Measurements from ENCODE around the gene AMDHD1. TPM values are rescaled to one million over a fixed set of nuclear protein-coding genes. Genes with fewer than 3 reads are reported as not detected.
"Not testable (repeated sequence)": the region's sequence is repeated elsewhere in the genome, so short reads cannot be mapped to it uniquely, and the experiment has no call there.

AMDHD1 gene
- total RNA-seq, 1 donor from 2014 or later: 0.38 TPM

- no peak for DNase-seq (ENCODE audit: low spot score)
- intact Hi-C loops (cut with DNase I): no loop called here
Measured at GRCh38 chr12:95962222-95962621, 19.1 kb downstream of the AMDHD1 start.

- DNase-seq (ENCODE audit: low spot score): no peak
- intact Hi-C loops (cut with DNase I): no loop called here
Measured at GRCh38 chr12:95963096-95963495, 20.0 kb downstream of the AMDHD1 start.

GRCh38 chr12:95966287-95966870, 23.2 kb downstream of the AMDHD1 start:
- no peak for DNase-seq (ENCODE audit: low spot score)
- intact Hi-C loops (cut with DNase I): no loop called here

- intact Hi-C loops (cut with DNase I): no loop called here
- no peak for DNase-seq (ENCODE audit: low spot score)
Measured at GRCh38 chr12:95967301-95967700, 24.2 kb downstream of the AMDHD1 start.

GRCh38 chr12:95969116-95969515, 26.0 kb downstream of the AMDHD1 start:
- DNase-seq (ENCODE audit: low spot score); intact Hi-C loops (cut with DNase I): not testable (repeated sequence)

GRCh38 chr12:95970905-95971304, 27.8 kb downstream of the AMDHD1 start:
- intact Hi-C loops (cut with DNase I): no loop called here
- DNase-seq (ENCODE audit: low spot score): no peak

- no peak for DNase-seq (ENCODE audit: low spot score)
- intact Hi-C loops (cut with DNase I): no loop called here
Measured at GRCh38 chr12:95972832-95973456, 29.8 kb downstream of the AMDHD1 start.

- intact Hi-C loops (cut with DNase I): no loop called here
- no peak for DNase-seq (ENCODE audit: low spot score)
Measured at GRCh38 chr12:95974358-95974757, 31.2 kb downstream of the AMDHD1 start.

- no peak for DNase-seq (ENCODE audit: low spot score)
- intact Hi-C loops (cut with DNase I): no loop called here
Measured at GRCh38 chr12:95975491-95975890, 32.4 kb downstream of the AMDHD1 start.

GRCh38 chr12:95976416-95976832, 33.3 kb downstream of the AMDHD1 start:
- intact Hi-C loops (cut with DNase I): no loop called here
- DNase-seq (ENCODE audit: low spot score): no peak

GRCh38 chr12:95977764-95978305, 34.7 kb downstream of the AMDHD1 start:
- intact Hi-C loops (cut with DNase I): no loop called here
- DNase-seq (ENCODE audit: low spot score): no peak

GRCh38 chr12:95978351-95978750, 35.2 kb downstream of the AMDHD1 start:
- DNase-seq (ENCODE audit: low spot score): no peak
- intact Hi-C loops (cut with DNase I): no loop called here

- no peak for DNase-seq (ENCODE audit: low spot score)
- intact Hi-C loops (cut with DNase I): no loop called here
Measured at GRCh38 chr12:95978774-95979173, 35.6 kb downstream of the AMDHD1 start.

- DNase-seq (ENCODE audit: low spot score): no peak
- intact Hi-C loops (cut with DNase I): no loop called here
Measured at GRCh38 chr12:95980437-95980836, 37.3 kb downstream of the AMDHD1 start.

GRCh38 chr12:95982602-95983001, 39.5 kb downstream of the AMDHD1 start:
- no peak for DNase-seq (ENCODE audit: low spot score)
- intact Hi-C loops (cut with DNase I): no loop called here

- intact Hi-C loops (cut with DNase I): no loop called here
- no peak for DNase-seq (ENCODE audit: low spot score)
Measured at GRCh38 chr12:95984682-95985081, 41.6 kb downstream of the AMDHD1 start.

GRCh38 chr12:95986635-95987570, 43.8 kb downstream of the AMDHD1 start:
- intact Hi-C loops (cut with DNase I): no loop called here

GRCh38 chr12:95988506-95989275, 45.6 kb downstream of the AMDHD1 start:
- intact Hi-C loops (cut with DNase I): no loop called here
- no peak for DNase-seq (ENCODE audit: low spot score)

More at GRCh38 chr12:95986635-95987570, 43.8 kb downstream of the AMDHD1 start:
- no peak for DNase-seq (ENCODE audit: low spot score)

- intact Hi-C loops (cut with DNase I): loop anchor here (10.0 kb wide), 1 partner anchor 165 kb away; no protein-coding TSS in a partner anchor
Measured at GRCh38 chr12:95989504-95990123, 46.5 kb downstream of the AMDHD1 start.

More at GRCh38 chr12:95989504-95990123, 46.5 kb downstream of the AMDHD1 start:
- no peak for DNase-seq (ENCODE audit: low spot score)

All from cardiac septum (tissue), 1 donor.